ENCODE measurements around the gene FUT7. TPM values are rescaled to one million over a fixed set of nuclear protein-coding genes. Genes with fewer than 3 reads are reported as not detected.
"Not testable (repeated sequence)": the region's sequence is repeated elsewhere in the genome, so short reads cannot be mapped to it uniquely, and the experiment has no call there.

Gene FUT7
- total and polyA plus RNA-seq, 9 of the 15 experiments (the other 6 are each of a cell fraction or from before 2014, with no cell fraction given), result not detected

- Histone ChIP-seq H3K9me3 (replicated peaks; ENCODE audit: control insufficient read depth, insufficient read depth, low read depth, low read length) (0 out of 2 replicates have a peak, but pooled peaks cover 1% of the 10 kb centered on the region), H3K4me3 (no peak overlapping the region), H4K20me1 (replicated peaks; ENCODE audit: control insufficient read depth, insufficient read depth, low read length) (no peaks in the 10 kb centered on the region), H3K79me2 (ENCODE audit: control insufficient read depth, insufficient read depth, low read length) (no peaks in the 10 kb centered on the region), H3K4me1 (replicated peaks in 1 of 2; ENCODE audit: control insufficient read depth in 2 of 2, insufficient read depth in 2 of 2, low read length in 2 of 2) (peaks cover 0 to 52% of the 10 kb centered on the region in 2 experiments; a peak in 2 of 5 replicates), H3K9ac (ENCODE audit: insufficient read depth in 1 of 2, low read depth in 2 of 2, low read length in 2 of 2) (peak overlapping the region in 1 of 2 experiments; percentile 1; a peak in 2 of 4 replicates), H3K27me3 (ENCODE audit: control insufficient read depth in 2 of 2, insufficient read depth in 2 of 2, low read length in 2 of 2) (no peaks in the 10 kb centered on the region), H3K36me3 (ENCODE audit: control insufficient read depth, insufficient read depth, low read length) (no peaks in the 10 kb centered on the region), H2AFZ (ENCODE audit: low read depth, low read length) (no peak overlapping the region), H3K4me2 (ENCODE audit: insufficient read depth, low read length) (no peak overlapping the region), H3K9me1 (ENCODE audit: control insufficient read depth, insufficient read depth, low read length) (no peaks in the 10 kb centered on the region), H3K27ac (ENCODE audit: extremely low read depth, low read depth, low read length) (no peak overlapping the region)
- no peak for TF ChIP-seq XRCC3 (IDR thresholded peaks at IDR 0.05)
- ATAC-seq, result no peak
- WGBS (ENCODE audit: insufficient coverage, low coverage, missing lambda C conversion rate), result 47% methylated on average over 24 of the region's 24 CpGs
- no TSS peak for BruUV-seq (replicated peaks)
- intact Hi-C loops (cut with micrococcal nuclease) (no loop called here), in situ Hi-C loops (cut with MboI) (no loop called here)
- ChIA-PET CTCF (ENCODE audit: low intra/inter-chr PET ratio) (no interaction called here), POLR2A (interaction anchor here (0.6 kb wide), 3 partner anchors 183 to 306 kb away, joined by 3 read pairs; no protein-coding TSS in a partner anchor)
- no peak for FAIRE-seq
- DNase-seq (ENCODE audit: extremely low read depth in 1 of 4, low spot score in 3 of 4), result no peak
Measured at GRCh38 chr9:137006116-137007003, 25.5 kb downstream of the FUT7 start.

GRCh38 chr9:137004285-137004684 lies 27.6 kb downstream of the FUT7 start:
- WGBS (ENCODE audit: insufficient coverage, low coverage, missing lambda C conversion rate), result 26% methylated on average over 15 of the region's 17 CpGs
- BruUV-seq (replicated peaks); H3K9me1 ChIP-seq (ENCODE audit: control insufficient read depth, insufficient read depth, low read length); H3K36me3 ChIP-seq (ENCODE audit: control insufficient read depth, insufficient read depth, low read length); ATAC-seq; in situ Hi-C loops (cut with MboI); H3K4me3 ChIP-seq; H3K4me2 ChIP-seq (ENCODE audit: insufficient read depth, low read length); H3K79me2 ChIP-seq (ENCODE audit: control insufficient read depth, insufficient read depth, low read length); H3K9ac ChIP-seq (ENCODE audit: insufficient read depth in 1 of 2, low read depth in 2 of 2, low read length in 2 of 2); H4K20me1 ChIP-seq (replicated peaks; ENCODE audit: control insufficient read depth, insufficient read depth, low read length); H3K27ac ChIP-seq (ENCODE audit: extremely low read depth, low read depth, low read length); H3K9me3 ChIP-seq (replicated peaks; ENCODE audit: control insufficient read depth, insufficient read depth, low read depth, low read length); FAIRE-seq; H3K27me3 ChIP-seq (ENCODE audit: control insufficient read depth in 2 of 2, insufficient read depth in 2 of 2, low read length in 2 of 2); TF ChIP-seq ATF1 (CRISPR knock-in tag; IDR thresholded peaks at IDR 0.05); CREB1 (IDR thresholded peaks at IDR 0.05); ATF3 (CRISPR knock-in tag; conservative IDR thresholded peaks at IDR 0.05): not testable (repeated sequence)
- ChIA-PET POLR2A (interaction anchor here (1.2 kb wide), 1 partner anchor 8 kb away, joined by 3 read pairs; no protein-coding TSS in a partner anchor), CTCF (ENCODE audit: low intra/inter-chr PET ratio) (interaction anchor here (0.6 kb wide), 1 partner anchor 33 kb away, joined by 3 read pairs; no protein-coding TSS in a partner anchor)
- Histone ChIP-seq H3K4me1 (replicated peaks in 1 of 2; ENCODE audit: control insufficient read depth in 2 of 2, insufficient read depth in 2 of 2, low read length in 2 of 2) (peaks cover 3 to 34% of the 10 kb centered on the region in 2 experiments; a peak in 3 of 5 replicates), H2AFZ (ENCODE audit: low read depth, low read length) (0 out of 2 replicates have a peak overlapping the region, but pooled peaks have one; percentile 40)
- intact Hi-C loops (cut with micrococcal nuclease), result loop anchor here (1.0 kb wide), 1 partner anchor 31 kb away; no protein-coding TSS in a partner anchor
- peak in 1 of 4 experiments; percentile 30 for DNase-seq (ENCODE audit: extremely low read depth in 1 of 4, low spot score in 3 of 4)
- TF ChIP-seq ZBTB33 (CRISPR knock-in tag; IDR thresholded peaks at IDR 0.05), result peak; percentile 83
- peak; percentile 22; the same call in 1 of the 2 replicates for TF ChIP-seq MAX (CRISPR knock-in tag; IDR thresholded peaks at IDR 0.05)
- TF ChIP-seq ATF1 (tag; IDR thresholded peaks at IDR 0.05), result peak; percentile 86
- TF ChIP-seq CREB1 (CRISPR knock-in tag; IDR thresholded peaks at IDR 0.05), result peak; percentile 54; the same call in 1 of the 2 replicates
- peak; percentile 87 for TF ChIP-seq TRIM28 (IDR thresholded peaks at IDR 0.05)
- peak; percentile 37; the same call in 1 of the 2 replicates for TF ChIP-seq SMAD4 (CRISPR knock-in tag; conservative IDR thresholded peaks at IDR 0.05)
- peak; percentile 63 for TF ChIP-seq ATF3 (IDR thresholded peaks at IDR 0.05)
- peak; percentile 81 for TF ChIP-seq ATF7 (IDR thresholded peaks at IDR 0.05)
